ENCODE data around the gene LBX1.

LBX1 gene

DNA sequence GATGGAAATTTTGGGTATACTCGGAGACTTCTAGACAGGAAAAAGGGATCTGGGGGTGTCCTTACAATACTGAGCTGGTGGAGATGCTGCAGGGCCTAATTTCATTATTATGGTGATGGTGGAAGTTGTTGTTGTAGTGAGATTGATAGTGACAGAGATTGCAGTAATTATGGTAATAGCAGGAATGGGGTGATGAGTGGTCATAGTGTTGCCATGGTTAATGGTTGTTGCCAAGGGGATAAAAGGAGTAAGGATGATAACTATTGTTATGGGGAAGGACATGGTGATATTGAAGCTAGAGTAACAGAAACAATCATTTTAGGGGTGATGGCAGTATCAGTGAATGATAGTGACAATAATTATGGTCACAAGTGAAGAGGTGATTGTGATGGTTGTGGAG, 27.1 kb upstream of the LBX1 start:
- DNase-seq (ENCODE audit: extremely low read depth, insufficient read length), result no peak
- TF ChIP-seq, protein P1, sequence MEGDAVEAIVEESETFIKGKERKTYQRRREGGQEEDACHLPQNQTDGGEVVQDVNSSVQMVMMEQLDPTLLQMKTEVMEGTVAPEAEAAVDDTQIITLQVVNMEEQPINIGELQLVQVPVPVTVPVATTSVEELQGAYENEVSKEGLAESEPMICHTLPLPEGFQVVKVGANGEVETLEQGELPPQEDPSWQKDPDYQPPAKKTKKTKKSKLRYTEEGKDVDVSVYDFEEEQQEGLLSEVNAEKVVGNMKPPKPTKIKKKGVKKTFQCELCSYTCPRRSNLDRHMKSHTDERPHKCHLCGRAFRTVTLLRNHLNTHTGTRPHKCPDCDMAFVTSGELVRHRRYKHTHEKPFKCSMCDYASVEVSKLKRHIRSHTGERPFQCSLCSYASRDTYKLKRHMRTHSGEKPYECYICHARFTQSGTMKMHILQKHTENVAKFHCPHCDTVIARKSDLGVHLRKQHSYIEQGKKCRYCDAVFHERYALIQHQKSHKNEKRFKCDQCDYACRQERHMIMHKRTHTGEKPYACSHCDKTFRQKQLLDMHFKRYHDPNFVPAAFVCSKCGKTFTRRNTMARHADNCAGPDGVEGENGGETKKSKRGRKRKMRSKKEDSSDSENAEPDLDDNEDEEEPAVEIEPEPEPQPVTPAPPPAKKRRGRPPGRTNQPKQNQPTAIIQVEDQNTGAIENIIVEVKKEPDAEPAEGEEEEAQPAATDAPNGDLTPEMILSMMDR (IDR thresholded peaks at IDR 0.05; ENCODE audit: insufficient read depth, low read length, poor library complexity, severe bottlenecking), result no peak
- Histone ChIP-seq H3K4me3 (replicated peaks; ENCODE audit: low read depth, low read length) (no peak overlapping the region), H3K36me3 (ENCODE audit: control insufficient read depth, insufficient read depth, low read length) (no peaks in the 10 kb centered on the region), H3K27me3 (replicated peaks; ENCODE audit: control insufficient read depth, insufficient read depth, low read length) (no peaks in the 10 kb centered on the region; the same call in 1 of the 2 replicates)

DNA sequence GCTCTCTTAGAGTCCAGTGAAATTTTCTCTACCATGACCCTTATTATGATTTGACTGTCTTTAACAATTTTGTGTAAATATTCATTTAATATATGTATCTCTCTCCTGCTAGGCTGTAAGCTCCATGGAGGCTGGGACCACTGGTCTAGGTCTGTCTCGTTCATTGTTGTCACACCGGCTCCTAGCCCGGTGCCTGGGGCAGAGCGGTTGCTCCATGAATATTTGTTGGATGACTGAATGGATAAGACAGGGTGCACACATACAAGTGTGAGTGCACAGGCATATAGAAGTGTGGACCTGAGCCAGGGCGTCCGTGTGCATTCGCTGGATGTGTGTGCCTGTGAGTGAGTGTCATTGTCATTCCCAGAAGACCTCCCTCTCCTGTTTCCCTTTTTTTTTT, 20.9 kb upstream of the LBX1 start:
- Histone ChIP-seq H3K36me3 (ENCODE audit: control insufficient read depth, insufficient read depth, low read length) (no peaks in the 10 kb centered on the region), H3K27me3 (replicated peaks; ENCODE audit: control insufficient read depth, insufficient read depth, low read length) (peaks cover 4% of the 10 kb centered on the region), H3K4me3 (replicated peaks; ENCODE audit: low read depth, low read length) (no peak overlapping the region)
- TF ChIP-seq, protein P1 (IDR thresholded peaks at IDR 0.05; ENCODE audit: insufficient read depth, low read length, poor library complexity, severe bottlenecking), result no peak
- DNase-seq (ENCODE audit: extremely low read depth, insufficient read length), result no peak

DNA sequence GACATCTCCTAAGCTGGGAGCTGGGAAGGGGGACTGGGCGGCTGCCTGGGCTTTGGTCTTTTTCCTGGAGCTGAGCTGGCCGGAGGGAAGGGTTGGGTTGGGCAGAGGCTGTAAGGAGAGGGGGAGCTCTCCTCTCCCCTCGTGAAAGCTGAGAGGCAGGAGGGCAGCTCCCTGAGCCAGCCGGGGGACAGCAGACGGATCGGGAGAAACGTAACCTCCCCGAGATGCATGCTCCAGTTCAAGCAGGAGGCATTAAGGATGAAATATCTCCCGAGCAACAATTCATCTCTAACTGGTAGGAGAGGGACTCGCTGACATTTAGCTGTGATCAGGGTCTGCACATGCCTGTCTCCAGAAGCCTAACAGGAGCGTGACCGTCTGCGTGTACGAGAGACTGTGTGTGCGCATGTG, 19.9 kb upstream of the LBX1 start:
- no peak for DNase-seq (ENCODE audit: extremely low read depth, insufficient read length)
- Histone ChIP-seq H3K27me3 (replicated peaks; ENCODE audit: control insufficient read depth, insufficient read depth, low read length) (peaks cover 4% of the 10 kb centered on the region), H3K36me3 (ENCODE audit: control insufficient read depth, insufficient read depth, low read length) (no peaks in the 10 kb centered on the region), H3K4me3 (replicated peaks; ENCODE audit: low read depth, low read length) (no peak overlapping the region)
- TF ChIP-seq, protein P1 (IDR thresholded peaks at IDR 0.05; ENCODE audit: insufficient read depth, low read length, poor library complexity, severe bottlenecking), result no peak

DNA sequence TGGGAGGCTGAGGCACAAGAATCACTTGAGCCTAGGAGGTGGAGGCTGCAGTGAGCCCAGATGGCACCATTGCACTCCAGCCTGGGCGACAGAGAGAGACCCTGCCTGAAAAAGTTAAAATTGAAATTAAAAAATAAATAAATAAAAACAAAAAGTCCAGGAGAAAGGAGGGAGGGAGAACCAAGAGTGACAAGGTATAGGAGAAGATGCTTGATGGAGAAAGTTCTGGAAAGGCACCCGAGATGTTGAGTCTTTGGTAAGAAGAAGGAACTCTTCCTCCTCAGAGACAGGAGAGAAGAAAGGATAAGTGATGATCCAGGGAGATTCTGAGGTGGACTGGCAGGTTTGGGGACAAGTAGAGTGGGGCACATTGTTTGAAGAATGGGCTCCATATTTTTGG, 17.4 kb upstream of the LBX1 start:
- no peaks in the 10 kb centered on the region for H3K36me3 ChIP-seq (ENCODE audit: control insufficient read depth, insufficient read depth, low read length)
- TF ChIP-seq, protein P1 (IDR thresholded peaks at IDR 0.05; ENCODE audit: insufficient read depth, low read length, poor library complexity, severe bottlenecking), result no peak
- DNase-seq (ENCODE audit: extremely low read depth, insufficient read length), result no peak
- no peak overlapping the region for H3K4me3 ChIP-seq (replicated peaks; ENCODE audit: low read depth, low read length)
- peaks cover 4% of the 10 kb centered on the region for H3K27me3 ChIP-seq (replicated peaks; ENCODE audit: control insufficient read depth, insufficient read depth, low read length)

DNA sequence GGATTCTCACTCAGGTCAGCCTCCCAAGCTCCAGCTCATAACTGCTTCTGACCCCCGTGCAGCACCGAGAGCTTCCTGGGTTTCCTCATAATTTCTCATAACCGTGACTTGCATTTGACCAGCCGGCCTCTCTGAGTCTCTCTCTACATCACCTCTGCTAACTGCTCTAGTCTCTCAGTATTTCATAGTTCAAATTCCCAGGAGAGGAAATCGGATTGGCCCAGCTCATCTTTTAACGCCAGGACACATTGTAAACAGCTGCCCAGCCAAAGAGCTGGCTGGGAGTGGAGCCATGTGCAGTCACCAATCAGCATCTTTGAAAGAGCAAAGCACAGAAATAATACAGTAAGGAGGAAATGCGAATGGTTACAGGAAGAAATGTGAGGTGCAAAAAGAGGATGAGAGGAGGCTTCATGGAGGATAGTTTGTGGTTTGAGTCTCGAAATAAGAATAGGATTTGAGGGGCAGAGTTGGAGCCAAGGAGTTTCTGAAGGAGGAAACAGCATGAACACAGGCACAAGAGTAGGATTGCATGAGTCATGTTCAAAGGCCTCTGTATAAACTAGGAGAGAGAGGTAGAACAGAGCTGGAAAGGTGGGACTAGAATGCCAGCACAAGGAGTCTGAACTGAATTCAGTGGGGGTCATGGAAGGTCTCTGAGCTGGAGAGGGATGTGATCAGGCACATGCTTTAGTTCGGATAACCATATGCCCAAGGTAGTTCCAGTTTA, 15.2 kb upstream of the LBX1 start:
- Histone ChIP-seq H3K27me3 (replicated peaks; ENCODE audit: control insufficient read depth, insufficient read depth, low read length) (peaks cover 4% of the 10 kb centered on the region), H3K36me3 (ENCODE audit: control insufficient read depth, insufficient read depth, low read length) (no peaks in the 10 kb centered on the region), H3K4me3 (replicated peaks; ENCODE audit: low read depth, low read length) (no peak overlapping the region)
- TF ChIP-seq, protein P1 (IDR thresholded peaks at IDR 0.05; ENCODE audit: insufficient read depth, low read length, poor library complexity, severe bottlenecking), result no peak
- DNase-seq (ENCODE audit: extremely low read depth, insufficient read length), result no peak
